Astrocyte of the spinal cord (primary cell): Measurements from ENCODE around the gene FBXO42.

Source experiments
- DNase-seq: peaks from one replicate; pipeline ENCODE4 v3.0.0; 2011; ENCODE audit warnings: low read depth, low spot score
- H3K4me3 ChIP-seq: 2 replicates; pipeline ENCODE4 v1.5.1; 2011; ENCODE audit warnings: low read depth, mild to moderate bottlenecking, low read length, moderate library complexity
- in situ Hi-C: cut with HindIII; loops from 2 replicates; pipeline ENCODE4 v1.10.0; 2017; ENCODE audit warnings: low sequenced_read_pairs
- TF ChIP-seq, protein P1 (sequence below): IDR thresholded peaks from 2 replicates; pipeline ENCODE4 v1.5.1; 2012; ENCODE audit warnings: low read depth, mild to moderate bottlenecking, low read length, inconsistent platforms

The FBXO42 gene

DNA sequence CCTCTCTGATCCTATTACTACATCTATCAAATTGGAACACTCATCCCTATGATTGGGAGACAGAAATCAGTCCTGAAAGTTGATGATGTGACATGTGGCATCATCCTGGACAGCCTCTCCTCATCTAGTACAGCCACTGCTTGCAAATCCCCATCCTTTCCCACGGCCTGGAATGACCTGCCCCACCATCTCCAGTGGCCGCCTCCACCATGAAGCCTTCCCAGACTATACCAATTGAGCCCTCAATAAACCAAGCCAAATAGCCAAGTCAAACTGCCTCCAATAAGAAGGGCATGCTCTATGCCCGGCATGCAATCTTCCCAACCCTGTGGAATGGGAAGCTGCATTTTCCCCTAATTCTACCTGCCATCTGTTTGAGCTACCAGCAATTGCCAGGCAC, 139.3 kb downstream of the FBXO42 start:
- H3K4me3 ChIP-seq = no peak overlapping the region
- DNase-seq = no peak
- in situ Hi-C loops = no loop called here
- TF ChIP-seq, protein P1, sequence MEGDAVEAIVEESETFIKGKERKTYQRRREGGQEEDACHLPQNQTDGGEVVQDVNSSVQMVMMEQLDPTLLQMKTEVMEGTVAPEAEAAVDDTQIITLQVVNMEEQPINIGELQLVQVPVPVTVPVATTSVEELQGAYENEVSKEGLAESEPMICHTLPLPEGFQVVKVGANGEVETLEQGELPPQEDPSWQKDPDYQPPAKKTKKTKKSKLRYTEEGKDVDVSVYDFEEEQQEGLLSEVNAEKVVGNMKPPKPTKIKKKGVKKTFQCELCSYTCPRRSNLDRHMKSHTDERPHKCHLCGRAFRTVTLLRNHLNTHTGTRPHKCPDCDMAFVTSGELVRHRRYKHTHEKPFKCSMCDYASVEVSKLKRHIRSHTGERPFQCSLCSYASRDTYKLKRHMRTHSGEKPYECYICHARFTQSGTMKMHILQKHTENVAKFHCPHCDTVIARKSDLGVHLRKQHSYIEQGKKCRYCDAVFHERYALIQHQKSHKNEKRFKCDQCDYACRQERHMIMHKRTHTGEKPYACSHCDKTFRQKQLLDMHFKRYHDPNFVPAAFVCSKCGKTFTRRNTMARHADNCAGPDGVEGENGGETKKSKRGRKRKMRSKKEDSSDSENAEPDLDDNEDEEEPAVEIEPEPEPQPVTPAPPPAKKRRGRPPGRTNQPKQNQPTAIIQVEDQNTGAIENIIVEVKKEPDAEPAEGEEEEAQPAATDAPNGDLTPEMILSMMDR = no peak

DNA sequence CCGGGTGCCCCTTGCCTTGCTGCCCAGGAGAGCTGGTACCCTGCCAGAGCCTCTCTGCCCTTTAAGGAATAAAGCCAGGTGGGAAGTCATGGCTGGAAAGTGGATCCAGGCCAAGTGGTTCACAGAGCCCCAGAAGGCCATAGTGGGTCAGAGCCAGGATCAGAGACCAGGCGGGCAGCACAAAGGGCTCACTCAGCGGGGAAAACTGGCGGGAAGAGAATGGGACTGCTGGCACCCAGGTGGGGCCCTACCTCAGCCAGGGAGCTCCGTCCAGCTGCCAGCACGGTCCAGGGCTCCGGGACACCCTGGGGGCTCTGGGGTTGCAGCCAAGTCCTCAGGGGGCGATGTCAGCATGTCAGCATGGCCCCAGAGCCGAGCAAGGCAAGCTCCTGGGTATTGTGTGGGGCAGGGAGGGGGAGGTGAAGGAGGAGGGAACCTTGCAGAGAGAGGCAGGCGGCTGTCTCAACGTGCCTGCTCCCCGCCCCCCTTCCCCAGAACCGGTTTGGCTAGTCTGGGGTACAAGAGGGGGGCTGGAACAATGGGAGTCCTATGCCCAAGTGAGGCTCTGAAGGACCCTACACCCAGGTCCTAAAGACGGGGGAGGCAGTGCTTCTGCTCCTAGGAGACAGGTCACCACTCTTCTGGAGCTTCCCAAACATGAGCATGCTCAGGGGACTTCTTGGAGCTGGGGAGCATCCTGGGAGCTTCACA, 139.9 kb downstream of the FBXO42 start, which contains the start of gene ARHGEF19:
Gene ARHGEF19, minus strand, starts transcription at position 402 of the 711 bp plus-strand sequence. CDS start 3,598 bp downstream, outside the sequence.
- DNase-seq = no peak
- in situ Hi-C loops = no loop called here
- TF ChIP-seq, protein P1 = no peak
- H3K4me3 ChIP-seq = no peak within 1 kb of the TSS

DNA sequence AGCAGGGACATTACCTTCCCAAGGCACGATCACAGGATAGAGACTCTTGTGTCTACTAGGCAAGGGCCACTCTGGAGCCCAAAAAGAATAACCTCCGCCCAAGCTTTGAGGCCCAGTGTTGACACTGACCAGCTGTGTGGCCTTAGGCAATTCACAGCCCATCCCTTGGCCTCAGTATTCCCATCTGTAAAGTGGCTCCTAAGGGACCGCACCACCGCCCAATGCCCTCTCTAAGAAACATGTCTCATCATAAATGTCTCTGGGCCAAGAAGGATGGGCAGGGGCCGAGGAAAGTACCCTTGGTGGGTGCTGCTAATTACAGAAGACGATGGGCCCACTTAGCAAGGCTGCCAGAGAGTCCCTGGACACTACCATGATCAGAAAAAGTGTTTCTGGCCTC, 140.5 kb downstream of the FBXO42 start:
- no peak overlapping the region for H3K4me3 ChIP-seq
- in situ Hi-C loops = no loop called here
- TF ChIP-seq, protein P1 = no peak
- no peak for DNase-seq

DNA sequence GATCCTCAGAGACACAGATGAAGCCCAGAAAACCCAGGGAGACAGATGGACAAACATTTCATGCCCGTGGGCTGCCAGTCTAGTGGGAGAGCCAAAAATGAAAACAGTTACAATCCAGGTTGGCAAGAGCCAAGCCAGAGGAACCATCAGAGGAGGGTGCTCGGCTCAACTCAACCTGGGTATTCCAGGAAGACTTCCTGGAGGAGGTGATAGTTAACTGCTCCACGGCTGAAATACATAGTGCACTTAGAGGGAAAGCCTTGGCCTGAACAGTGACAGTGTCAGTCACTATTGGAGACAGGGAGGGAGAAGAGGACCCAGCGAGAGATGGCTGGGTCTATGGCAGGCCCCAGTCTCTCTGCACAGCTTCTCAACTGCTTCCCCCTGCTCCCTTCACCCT, 141.7 kb downstream of the FBXO42 start:
- DNase-seq = no peak
- no peak overlapping the region for H3K4me3 ChIP-seq
- TF ChIP-seq, protein P1 = no peak
- in situ Hi-C loops = no loop called here

DNA sequence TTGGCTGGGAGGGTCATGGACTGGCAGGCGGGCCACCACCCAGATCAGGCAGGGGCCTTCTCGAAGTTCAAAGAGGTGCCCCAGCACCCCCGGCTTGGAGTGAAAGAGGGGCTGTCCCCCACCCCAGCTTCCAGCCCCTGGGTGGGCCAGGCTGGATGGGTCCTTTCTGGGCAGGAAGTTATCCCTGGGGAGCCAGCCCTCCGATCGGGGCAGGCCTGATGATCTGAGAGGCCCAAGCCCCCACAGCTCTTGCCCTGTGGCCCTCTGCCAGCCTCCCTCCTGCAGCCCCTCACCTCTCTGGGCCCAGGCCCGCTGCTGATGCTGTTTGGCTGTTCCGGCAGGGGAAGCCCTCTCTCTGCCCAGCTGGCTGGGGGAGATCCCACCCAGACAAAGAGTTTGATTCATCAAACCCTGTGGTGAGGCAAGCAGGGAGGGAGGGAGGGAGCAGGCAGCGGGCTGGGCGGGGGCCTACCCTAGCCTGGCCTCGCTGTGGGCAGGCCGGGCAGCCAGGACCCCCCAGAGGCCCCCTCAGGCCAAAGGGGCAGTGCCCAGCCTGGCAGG, 142.4 kb downstream of the FBXO42 start:
- TF ChIP-seq, protein P1 = no peak

DNA sequence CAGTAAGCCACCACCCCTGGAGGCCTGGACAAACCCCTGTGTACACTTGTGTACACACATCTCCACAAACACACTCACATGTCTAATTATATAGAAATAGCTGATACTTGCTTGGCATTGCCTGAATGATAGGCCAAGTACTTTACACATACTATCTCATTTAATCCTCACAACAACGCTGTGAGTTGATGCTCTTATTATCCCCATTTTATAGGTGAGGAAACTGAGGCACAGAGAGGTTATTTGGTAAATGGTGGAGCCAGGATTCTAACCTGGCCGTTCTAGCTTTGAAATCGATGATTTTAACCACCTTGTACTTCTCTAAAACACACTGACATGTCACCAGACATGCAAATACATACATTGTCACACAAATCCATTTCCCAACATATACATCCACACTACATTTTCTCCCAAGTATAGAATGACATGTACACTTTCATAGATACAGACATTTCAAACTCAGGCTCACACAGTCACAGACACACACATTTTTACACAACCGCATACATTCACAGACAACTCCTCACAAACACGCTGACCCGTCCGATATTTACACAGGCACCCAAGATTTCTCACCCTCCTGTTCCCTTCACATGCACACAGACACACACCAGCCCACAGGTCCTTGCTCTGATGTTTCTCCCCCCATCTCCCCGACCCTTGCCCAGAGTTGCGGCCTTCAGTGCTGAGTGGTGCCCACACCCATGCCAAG, 143.0 kb downstream of the FBXO42 start:
- in situ Hi-C loops = no loop called here
- DNase-seq = no peak
- H3K4me3 ChIP-seq = peak overlapping the region; percentile 22
- TF ChIP-seq, protein P1 = no peak

More for the DNA sequence above, 142.4 kb downstream of the FBXO42 start:
- in situ Hi-C loops = no loop called here
- no peak for DNase-seq
- peak overlapping the region; percentile 22 for H3K4me3 ChIP-seq
